ENCODE data around the gene SERPINB10. TPM values are rescaled to one million over a fixed set of nuclear protein-coding genes. Genes with fewer than 3 reads are reported as not detected.

Gene SERPINB10
- total RNA-seq, 1 experiment from 2014 or later = not detected

DNA sequence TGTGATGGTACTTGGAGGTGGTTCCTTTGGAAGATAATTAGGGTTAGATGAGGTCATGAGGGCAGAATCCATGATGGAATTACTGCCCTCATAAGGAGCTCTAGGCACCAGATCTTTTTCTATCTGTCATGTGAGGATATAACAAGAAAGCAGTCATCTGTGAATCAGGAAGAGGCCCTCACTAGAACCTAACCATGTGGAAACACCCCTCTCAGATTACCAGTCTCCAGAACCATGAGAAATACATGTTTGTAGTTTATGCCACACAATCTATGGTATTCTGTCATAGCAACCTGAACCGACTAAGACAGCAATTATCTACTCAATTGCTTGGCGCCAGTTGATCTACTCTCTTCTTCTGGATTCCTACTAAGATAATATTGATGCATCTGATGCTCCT is 2.4 kb upstream of the SERPINB10 start (continued):
- TF ChIP-seq ATF6 (CRISPR knock-in tag; IDR thresholded peaks at IDR 0.05) = no peak
- TF ChIP-seq HMGXB4 (CRISPR knock-in tag; IDR thresholded peaks at IDR 0.05) = no peak
- no peak for TF ChIP-seq EMX1 (CRISPR knock-in tag; IDR thresholded peaks at IDR 0.05)
- TF ChIP-seq ZNF423 (CRISPR knock-in tag; IDR thresholded peaks at IDR 0.05) = no peak
- no peak for TF ChIP-seq TEAD1 (CRISPR knock-in tag; IDR thresholded peaks at IDR 0.05)
- no peak for TF ChIP-seq OVOL2 (CRISPR knock-in tag; IDR thresholded peaks at IDR 0.05; ENCODE audit: borderline replicate concordance)
- TF ChIP-seq RELA (CRISPR knock-in tag; IDR thresholded peaks at IDR 0.05; ENCODE audit: borderline replicate concordance) = no peak
- no peak for TF ChIP-seq PREB (CRISPR knock-in tag; IDR thresholded peaks at IDR 0.05; ENCODE audit: borderline replicate concordance)
- no peak for TF ChIP-seq PRRX2 (CRISPR knock-in tag; IDR thresholded peaks at IDR 0.05)

- no peak for DNase-seq (ENCODE audit: low spot score)
- Mint-ChIP-seq H3K27ac (no peak overlapping the region), H3K9me3 (peaks cover 17% of the 10 kb centered on the region), H3K36me3 (peaks cover 12% of the 10 kb centered on the region), H3K4me3 (no peak overlapping the region), H3K27me3 (ENCODE audit: low read depth) (no peaks in the 10 kb centered on the region), H3K4me1 (peaks cover 13% of the 10 kb centered on the region)
- ChIA-PET POLR2A (no interaction called here), CTCF (no interaction called here)
- no peak for ATAC-seq
- TF ChIP-seq, protein P1, sequence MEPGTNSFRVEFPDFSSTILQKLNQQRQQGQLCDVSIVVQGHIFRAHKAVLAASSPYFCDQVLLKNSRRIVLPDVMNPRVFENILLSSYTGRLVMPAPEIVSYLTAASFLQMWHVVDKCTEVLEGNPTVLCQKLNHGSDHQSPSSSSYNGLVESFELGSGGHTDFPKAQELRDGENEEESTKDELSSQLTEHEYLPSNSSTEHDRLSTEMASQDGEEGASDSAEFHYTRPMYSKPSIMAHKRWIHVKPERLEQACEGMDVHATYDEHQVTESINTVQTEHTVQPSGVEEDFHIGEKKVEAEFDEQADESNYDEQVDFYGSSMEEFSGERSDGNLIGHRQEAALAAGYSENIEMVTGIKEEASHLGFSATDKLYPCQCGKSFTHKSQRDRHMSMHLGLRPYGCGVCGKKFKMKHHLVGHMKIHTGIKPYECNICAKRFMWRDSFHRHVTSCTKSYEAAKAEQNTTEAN (CRISPR knock-in tag; IDR thresholded peaks at IDR 0.05) = no peak
- TF ChIP-seq NFYB (CRISPR knock-in tag; conservative IDR thresholded peaks at IDR 0.05; ENCODE audit: low read depth) = no peak
- TF ChIP-seq MAX (CRISPR knock-in tag; IDR thresholded peaks at IDR 0.05) = no peak
- TF ChIP-seq ZNF138 (CRISPR knock-in tag; conservative IDR thresholded peaks at IDR 0.05) = no peak
- no peak for TF ChIP-seq FOXP1 (CRISPR knock-in tag; IDR thresholded peaks at IDR 0.05; ENCODE audit: borderline replicate concordance)
- TF ChIP-seq, protein P2, sequence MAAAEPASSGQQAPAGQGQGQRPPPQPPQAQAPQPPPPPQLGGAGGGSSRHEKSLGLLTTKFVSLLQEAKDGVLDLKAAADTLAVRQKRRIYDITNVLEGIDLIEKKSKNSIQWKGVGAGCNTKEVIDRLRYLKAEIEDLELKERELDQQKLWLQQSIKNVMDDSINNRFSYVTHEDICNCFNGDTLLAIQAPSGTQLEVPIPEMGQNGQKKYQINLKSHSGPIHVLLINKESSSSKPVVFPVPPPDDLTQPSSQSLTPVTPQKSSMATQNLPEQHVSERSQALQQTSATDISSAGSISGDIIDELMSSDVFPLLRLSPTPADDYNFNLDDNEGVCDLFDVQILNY (CRISPR knock-in tag; IDR thresholded peaks at IDR 0.05) = no peak
- no peak for TF ChIP-seq FOXK1 (CRISPR knock-in tag; IDR thresholded peaks at IDR 0.05)
- TF ChIP-seq, protein P3, sequence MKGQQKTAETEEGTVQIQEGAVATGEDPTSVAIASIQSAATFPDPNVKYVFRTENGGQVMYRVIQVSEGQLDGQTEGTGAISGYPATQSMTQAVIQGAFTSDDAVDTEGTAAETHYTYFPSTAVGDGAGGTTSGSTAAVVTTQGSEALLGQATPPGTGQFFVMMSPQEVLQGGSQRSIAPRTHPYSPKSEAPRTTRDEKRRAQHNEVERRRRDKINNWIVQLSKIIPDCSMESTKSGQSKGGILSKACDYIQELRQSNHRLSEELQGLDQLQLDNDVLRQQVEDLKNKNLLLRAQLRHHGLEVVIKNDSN (CRISPR knock-in tag; IDR thresholded peaks at IDR 0.05) = no peak
- no peak for TF ChIP-seq HMGXB4 (CRISPR knock-in tag; IDR thresholded peaks at IDR 0.05)
- TF ChIP-seq TCF7 (CRISPR knock-in tag; IDR thresholded peaks at IDR 0.05; ENCODE audit: low read depth) = no peak
- no peak for TF ChIP-seq ESRRA (CRISPR knock-in tag; IDR thresholded peaks at IDR 0.05; ENCODE audit: borderline replicate concordance)
- no peak for TF ChIP-seq ATF3 (CRISPR knock-in tag; conservative IDR thresholded peaks at IDR 0.05)
- no peak for TF ChIP-seq MXD4 (CRISPR knock-in tag; IDR thresholded peaks at IDR 0.05; ENCODE audit: borderline replicate concordance)
- no peak for TF ChIP-seq ETV6 (CRISPR knock-in tag; IDR thresholded peaks at IDR 0.05)
- TF ChIP-seq ELF4 (CRISPR knock-in tag; IDR thresholded peaks at IDR 0.05; ENCODE audit: low read depth) = no peak
- TF ChIP-seq CREM (CRISPR knock-in tag; IDR thresholded peaks at IDR 0.05) = no peak
- TF ChIP-seq JUN (CRISPR knock-in tag; IDR thresholded peaks at IDR 0.05) = no peak
- TF ChIP-seq CBFB (CRISPR knock-in tag; IDR thresholded peaks at IDR 0.05; ENCODE audit: low read depth) = no peak
- TF ChIP-seq, protein P4, sequence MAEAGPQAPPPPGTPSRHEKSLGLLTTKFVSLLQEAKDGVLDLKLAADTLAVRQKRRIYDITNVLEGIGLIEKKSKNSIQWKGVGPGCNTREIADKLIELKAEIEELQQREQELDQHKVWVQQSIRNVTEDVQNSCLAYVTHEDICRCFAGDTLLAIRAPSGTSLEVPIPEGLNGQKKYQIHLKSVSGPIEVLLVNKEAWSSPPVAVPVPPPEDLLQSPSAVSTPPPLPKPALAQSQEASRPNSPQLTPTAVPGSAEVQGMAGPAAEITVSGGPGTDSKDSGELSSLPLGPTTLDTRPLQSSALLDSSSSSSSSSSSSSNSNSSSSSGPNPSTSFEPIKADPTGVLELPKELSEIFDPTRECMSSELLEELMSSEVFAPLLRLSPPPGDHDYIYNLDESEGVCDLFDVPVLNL (CRISPR knock-in tag; IDR thresholded peaks at IDR 0.05; ENCODE audit: borderline replicate concordance, low read depth) = no peak
These were observed 1.7 kb upstream of the SERPINB10 start for GRCh38 chr18:63906056-63906455.
